Measurements from ENCODE around the gene SPTBN4.
A peak's percentile ranks its signal among the peaks of the same experiment; 100 is the strongest.

SPTBN4 gene

GRCh38 chr19:40592170-40592569 lies 125.4 kb downstream of the SPTBN4 start:
- ChIA-PET POLR2A (no interaction called here), CTCF (interaction anchor here (0.7 to 1.4 kb wide), 2 partner anchors 51 to 69 kb away, joined by 3 read pairs; no protein-coding TSS in a partner anchor)
- TF ChIP-seq CTCF (IDR thresholded peaks at IDR 0.05; ENCODE audit: control extremely low read depth, extremely low read depth, low read depth, missing control alignments): no peak
- DNase-seq (ENCODE audit: extremely low spot score): peak; percentile 60

GRCh38 chr19:40594255-40594654 lies 127.5 kb downstream of the SPTBN4 start:
- no peak for TF ChIP-seq CTCF (IDR thresholded peaks at IDR 0.05; ENCODE audit: control extremely low read depth, extremely low read depth, low read depth, missing control alignments)
- DNase-seq (ENCODE audit: extremely low spot score): no peak
- CTCF ChIA-PET: interaction anchor here (1.0 to 2.5 kb wide), 3 partner anchors 9 to 23 kb away, joined by 5 to 7 read pairs (median 6); no protein-coding TSS in a partner anchor
- POLR2A ChIA-PET: interaction anchor here (0.6 kb wide), 1 partner anchor 10 kb away, joined by 4 read pairs; no protein-coding TSS in a partner anchor

GRCh38 chr19:40594657-40595091 lies 127.9 kb downstream of the SPTBN4 start:
- DNase-seq (ENCODE audit: extremely low spot score): no peak
- TF ChIP-seq CTCF (IDR thresholded peaks at IDR 0.05; ENCODE audit: control extremely low read depth, extremely low read depth, low read depth, missing control alignments): no peak
- ChIA-PET CTCF (interaction anchor here (0.7 to 2.5 kb wide), 4 partner anchors 9 to 24 kb away, joined by 5 to 7 read pairs (median 6); no protein-coding TSS in a partner anchor), POLR2A (interaction anchor here (0.6 to 1.1 kb wide), 2 partner anchors 9 kb away, joined by 3 to 4 read pairs; no protein-coding TSS in a partner anchor)

- ChIA-PET POLR2A (no interaction called here), CTCF (interaction anchor here (0.8 to 1.6 kb wide), 3 partner anchors 22 to 38 kb away, joined by 3 to 5 read pairs (median 4); no protein-coding TSS in a partner anchor)
- no peak for DNase-seq (ENCODE audit: extremely low spot score)
- TF ChIP-seq CTCF (IDR thresholded peaks at IDR 0.05; ENCODE audit: control extremely low read depth, extremely low read depth, low read depth, missing control alignments): no peak
Observed at GRCh38 chr19:40596608-40597328, 130.0 kb downstream of the SPTBN4 start.

GRCh38 chr19:40597329-40597838 lies 130.6 kb downstream of the SPTBN4 start:
- DNase-seq (ENCODE audit: extremely low spot score): no peak
- no peak for TF ChIP-seq CTCF (IDR thresholded peaks at IDR 0.05; ENCODE audit: control extremely low read depth, extremely low read depth, low read depth, missing control alignments)
- CTCF ChIA-PET: interaction anchor here (1.4 to 4.4 kb wide), 4 partner anchors 10 to 293 kb away, joined by 4 to 27 read pairs (median 10); no protein-coding TSS in a partner anchor
- POLR2A ChIA-PET: no interaction called here

- ChIA-PET CTCF (interaction anchor here (0.8 to 4.4 kb wide), 15 partner anchors 11 to 293 kb away, joined by 3 to 27 read pairs (median 5); no protein-coding TSS in a partner anchor), POLR2A (no interaction called here)
- DNase-seq (ENCODE audit: extremely low spot score): peak; percentile 86
- TF ChIP-seq CTCF (IDR thresholded peaks at IDR 0.05; ENCODE audit: control extremely low read depth, extremely low read depth, low read depth, missing control alignments): peak; percentile 98
Observed at GRCh38 chr19:40598121-40598917, 131.5 kb downstream of the SPTBN4 start.
